ENCODE results near the gene TNFSF13.

Gene TNFSF13

GRCh38 chr17:7530023-7530900 is 28.3 kb upstream of the TNFSF13 start:
- Histone ChIP-seq H3K27ac (no peak overlapping the region), H3K4me3 (ENCODE audit: low read depth, low read length) (no peak overlapping the region), H3K9me3 (ENCODE audit: severe bottlenecking) (peaks cover 30% of the 10 kb centered on the region), H3K27me3 (ENCODE audit: insufficient read depth, low read depth, severe bottlenecking) (no peaks in the 10 kb centered on the region), H3K36me3 (no peaks in the 10 kb centered on the region)
- DNase-seq, result no peak
- no peak for TF ChIP-seq CTCF (IDR thresholded peaks at IDR 0.05; ENCODE audit: low read depth, low read length)

DNA sequence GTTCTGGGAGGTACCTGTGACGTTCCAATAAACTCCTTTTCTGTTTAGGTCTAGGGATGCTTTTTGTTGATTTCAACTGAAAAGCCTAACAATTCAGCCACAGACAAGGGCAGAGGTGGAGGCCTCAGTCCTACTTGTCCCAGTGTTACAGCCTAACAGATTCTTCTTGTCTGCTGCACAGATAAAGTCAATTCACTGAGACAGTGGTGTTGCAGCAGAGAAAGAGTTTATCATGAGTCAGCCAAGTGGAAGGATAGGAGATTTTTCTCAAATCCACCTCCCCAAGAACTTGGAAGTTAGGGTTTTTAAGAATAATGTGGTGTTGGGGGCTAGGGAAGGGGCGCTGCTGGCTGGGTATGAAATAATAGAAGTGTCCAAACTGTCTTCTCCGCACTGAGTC is 20.5 kb upstream of the TNFSF13 start:
- DNase-seq, result no peak
- H3K27me3 ChIP-seq (ENCODE audit: insufficient read depth, low read depth, severe bottlenecking), result no peaks in the 10 kb centered on the region
- no peaks in the 10 kb centered on the region for H3K36me3 ChIP-seq
- no peak overlapping the region for H3K27ac ChIP-seq
- no peaks in the 10 kb centered on the region for H3K9me3 ChIP-seq (ENCODE audit: severe bottlenecking)
- TF ChIP-seq CTCF (IDR thresholded peaks at IDR 0.05; ENCODE audit: low read depth, low read length), result no peak
- no peak overlapping the region for H3K4me3 ChIP-seq (ENCODE audit: low read depth, low read length)

- DNase-seq, result no peak
- Histone ChIP-seq H3K9me3 (ENCODE audit: severe bottlenecking) (no peaks in the 10 kb centered on the region), H3K36me3 (no peaks in the 10 kb centered on the region), H3K27ac (no peak overlapping the region), H3K27me3 (ENCODE audit: insufficient read depth, low read depth, severe bottlenecking) (no peaks in the 10 kb centered on the region), H3K4me3 (ENCODE audit: low read depth, low read length) (no peak overlapping the region)
- TF ChIP-seq CTCF (IDR thresholded peaks at IDR 0.05; ENCODE audit: low read depth, low read length), result no peak
Observed at GRCh38 chr17:7538891-7539545, 19.5 kb upstream of the TNFSF13 start.

GRCh38 chr17:7541074-7541621 is 17.4 kb upstream of the TNFSF13 start:
- Histone ChIP-seq H3K36me3 (no peaks in the 10 kb centered on the region), H3K4me3 (ENCODE audit: low read depth, low read length) (no peak overlapping the region), H3K27me3 (ENCODE audit: insufficient read depth, low read depth, severe bottlenecking) (no peaks in the 10 kb centered on the region), H3K9me3 (ENCODE audit: severe bottlenecking) (no peaks in the 10 kb centered on the region), H3K27ac (no peak overlapping the region)
- DNase-seq, result no peak
- no peak for TF ChIP-seq CTCF (IDR thresholded peaks at IDR 0.05; ENCODE audit: low read depth, low read length)

- no peak overlapping the region for H3K27ac ChIP-seq
- no peak for DNase-seq
- H3K9me3 ChIP-seq (ENCODE audit: severe bottlenecking), result no peaks in the 10 kb centered on the region
- no peak overlapping the region for H3K4me3 ChIP-seq (ENCODE audit: low read depth, low read length)
- H3K36me3 ChIP-seq, result no peaks in the 10 kb centered on the region
- no peak for TF ChIP-seq CTCF (IDR thresholded peaks at IDR 0.05; ENCODE audit: low read depth, low read length)
- no peaks in the 10 kb centered on the region for H3K27me3 ChIP-seq (ENCODE audit: insufficient read depth, low read depth, severe bottlenecking)
Observed at GRCh38 chr17:7544911-7545310, 13.6 kb upstream of the TNFSF13 start.
